ENCODE measurements around the gene PAM. TPM values are rescaled to one million over a fixed set of nuclear protein-coding genes. Genes with fewer than 3 reads are reported as not detected.

Gene PAM
- total and polyA plus RNA-seq, 4 donors = 8.2 to 27.5 (median 13.7) TPM

- TF ChIP-seq REST (IDR thresholded peaks at IDR 0.05) = no peak
Measured at GRCh38 chr5:102841021-102841420, 85.9 kb downstream of the PAM start (continued).

- H3K4me1 ChIP-seq (ENCODE audit: control insufficient read depth in 4 of 4, insufficient read depth in 4 of 4, low read length in 3 of 4) = no peaks in the 10 kb centered on the region
- TF ChIP-seq EGR1 (IDR thresholded peaks at IDR 0.05; ENCODE audit: low read depth in 2 of 2) (no peak), TAF1 (conservative IDR thresholded peaks at IDR 0.05) (no peak), FOXA1 (IDR thresholded peaks at IDR 0.05) (no peak), YY1 (IDR thresholded peaks at IDR 0.05) (no peak), RXRA (IDR thresholded peaks at IDR 0.05) (no peak), SP1 (IDR thresholded peaks at IDR 0.05) (no peak), HNF4G (IDR thresholded peaks at IDR 0.05) (no peak), GABPA (IDR thresholded peaks at IDR 0.05 in 1 of 2, conservative IDR thresholded peaks at IDR 0.05 in 1 of 2) (no peak), MAX (IDR thresholded peaks at IDR 0.05) (no peak), NR2F2 (IDR thresholded peaks at IDR 0.05) (no peak), HNF4A (conservative IDR thresholded peaks at IDR 0.05) (no peak), CTCF (IDR thresholded peaks at IDR 0.05; ENCODE audit: low read depth, low read length, missing input control) (no peak), JUND (IDR thresholded peaks at IDR 0.05) (no peak), RAD21 (IDR thresholded peaks at IDR 0.05) (no peak)
- TF ChIP-seq, protein P1, sequence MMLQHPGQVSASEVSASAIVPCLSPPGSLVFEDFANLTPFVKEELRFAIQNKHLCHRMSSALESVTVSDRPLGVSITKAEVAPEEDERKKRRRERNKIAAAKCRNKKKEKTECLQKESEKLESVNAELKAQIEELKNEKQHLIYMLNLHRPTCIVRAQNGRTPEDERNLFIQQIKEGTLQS (IDR thresholded peaks at IDR 0.05) = no peak
- TF ChIP-seq, protein P2, sequence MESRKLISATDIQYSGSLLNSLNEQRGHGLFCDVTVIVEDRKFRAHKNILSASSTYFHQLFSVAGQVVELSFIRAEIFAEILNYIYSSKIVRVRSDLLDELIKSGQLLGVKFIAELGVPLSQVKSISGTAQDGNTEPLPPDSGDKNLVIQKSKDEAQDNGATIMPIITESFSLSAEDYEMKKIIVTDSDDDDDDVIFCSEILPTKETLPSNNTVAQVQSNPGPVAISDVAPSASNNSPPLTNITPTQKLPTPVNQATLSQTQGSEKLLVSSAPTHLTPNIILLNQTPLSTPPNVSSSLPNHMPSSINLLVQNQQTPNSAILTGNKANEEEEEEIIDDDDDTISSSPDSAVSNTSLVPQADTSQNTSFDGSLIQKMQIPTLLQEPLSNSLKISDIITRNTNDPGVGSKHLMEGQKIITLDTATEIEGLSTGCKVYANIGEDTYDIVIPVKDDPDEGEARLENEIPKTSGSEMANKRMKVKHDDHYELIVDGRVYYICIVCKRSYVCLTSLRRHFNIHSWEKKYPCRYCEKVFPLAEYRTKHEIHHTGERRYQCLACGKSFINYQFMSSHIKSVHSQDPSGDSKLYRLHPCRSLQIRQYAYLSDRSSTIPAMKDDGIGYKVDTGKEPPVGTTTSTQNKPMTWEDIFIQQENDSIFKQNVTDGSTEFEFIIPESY (IDR thresholded peaks at IDR 0.05) = no peak
- no peak overlapping the region for H3K9ac ChIP-seq (ENCODE audit: low read depth in 1 of 2, low read length in 2 of 2)
- no peak for DNase-seq (ENCODE audit: low spot score)
- no peaks in the 10 kb centered on the region for H3K27me3 ChIP-seq (ENCODE audit: control insufficient read depth in 4 of 4, insufficient read depth in 4 of 4, low read length in 3 of 4)
- no peak overlapping the region for H3K4me3 ChIP-seq (ENCODE audit: low read depth in 1 of 3, low read length in 3 of 3)
- H3K9me3 ChIP-seq (ENCODE audit: control insufficient read depth in 4 of 4, low read length in 3 of 4) = peaks cover 0 to 3% (median 0%) of the 10 kb centered on the region in 4 donors
- no peak overlapping the region for H3K27ac ChIP-seq (ENCODE audit: low read depth in 1 of 2, low read length in 2 of 2)
- no peaks in the 10 kb centered on the region for H3K36me3 ChIP-seq (ENCODE audit: control insufficient read depth in 4 of 4, insufficient read depth in 3 of 4, low read depth in 1 of 4, low read length in 3 of 4)
- WGBS = 97% methylated on average over 1 of the region's 1 CpG
Measured at GRCh38 chr5:102843997-102844396, 88.9 kb downstream of the PAM start.
